Measurements from ENCODE around the gene P2RY8.
"Not testable (repeated sequence)": the region's sequence is repeated elsewhere in the genome, so short reads cannot be mapped to it uniquely, and the experiment has no call there.

The P2RY8 gene, protein sequence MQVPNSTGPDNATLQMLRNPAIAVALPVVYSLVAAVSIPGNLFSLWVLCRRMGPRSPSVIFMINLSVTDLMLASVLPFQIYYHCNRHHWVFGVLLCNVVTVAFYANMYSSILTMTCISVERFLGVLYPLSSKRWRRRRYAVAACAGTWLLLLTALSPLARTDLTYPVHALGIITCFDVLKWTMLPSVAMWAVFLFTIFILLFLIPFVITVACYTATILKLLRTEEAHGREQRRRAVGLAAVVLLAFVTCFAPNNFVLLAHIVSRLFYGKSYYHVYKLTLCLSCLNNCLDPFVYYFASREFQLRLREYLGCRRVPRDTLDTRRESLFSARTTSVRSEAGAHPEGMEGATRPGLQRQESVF

DNA sequence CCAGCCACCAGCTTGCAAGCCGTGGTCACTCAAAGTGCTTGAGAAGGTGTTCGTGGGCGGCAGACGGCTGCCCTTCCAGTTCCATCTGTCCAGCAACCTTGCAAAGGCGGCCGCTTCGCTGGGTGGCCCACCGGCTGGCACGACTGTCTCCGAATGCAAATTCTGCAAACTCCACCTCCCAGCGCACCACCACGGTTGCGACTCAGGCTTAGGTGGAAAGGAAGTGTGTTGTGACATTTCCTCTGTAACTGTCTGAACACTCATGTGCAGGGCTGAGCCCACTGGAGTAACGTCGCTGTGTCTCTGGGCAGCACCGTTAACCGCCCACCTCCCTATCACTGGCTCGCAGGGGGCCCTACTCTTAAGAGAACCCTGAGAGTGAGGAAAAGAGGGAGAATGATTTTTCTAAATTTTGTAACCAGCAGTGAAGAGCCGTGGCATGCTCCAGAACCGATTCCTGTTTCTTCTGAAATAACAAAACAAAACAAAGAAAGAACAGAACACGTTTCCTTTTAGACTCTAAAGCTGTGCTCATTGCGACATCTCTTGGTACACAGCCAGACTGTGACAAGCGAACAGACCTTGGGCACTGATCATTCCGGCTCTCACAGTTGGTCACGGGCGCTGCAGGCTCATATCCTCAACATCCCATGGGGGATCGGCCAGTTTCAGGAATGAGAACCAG is at the start of gene P2RY8:
Gene P2RY8 (minus strand): TSS at position 155 of the 685 bp plus-strand sequence. CDS start 70,627 bp downstream, outside the sequence.
- peak; percentile 81 for DNase-seq (ENCODE audit: low spot score)

DNA sequence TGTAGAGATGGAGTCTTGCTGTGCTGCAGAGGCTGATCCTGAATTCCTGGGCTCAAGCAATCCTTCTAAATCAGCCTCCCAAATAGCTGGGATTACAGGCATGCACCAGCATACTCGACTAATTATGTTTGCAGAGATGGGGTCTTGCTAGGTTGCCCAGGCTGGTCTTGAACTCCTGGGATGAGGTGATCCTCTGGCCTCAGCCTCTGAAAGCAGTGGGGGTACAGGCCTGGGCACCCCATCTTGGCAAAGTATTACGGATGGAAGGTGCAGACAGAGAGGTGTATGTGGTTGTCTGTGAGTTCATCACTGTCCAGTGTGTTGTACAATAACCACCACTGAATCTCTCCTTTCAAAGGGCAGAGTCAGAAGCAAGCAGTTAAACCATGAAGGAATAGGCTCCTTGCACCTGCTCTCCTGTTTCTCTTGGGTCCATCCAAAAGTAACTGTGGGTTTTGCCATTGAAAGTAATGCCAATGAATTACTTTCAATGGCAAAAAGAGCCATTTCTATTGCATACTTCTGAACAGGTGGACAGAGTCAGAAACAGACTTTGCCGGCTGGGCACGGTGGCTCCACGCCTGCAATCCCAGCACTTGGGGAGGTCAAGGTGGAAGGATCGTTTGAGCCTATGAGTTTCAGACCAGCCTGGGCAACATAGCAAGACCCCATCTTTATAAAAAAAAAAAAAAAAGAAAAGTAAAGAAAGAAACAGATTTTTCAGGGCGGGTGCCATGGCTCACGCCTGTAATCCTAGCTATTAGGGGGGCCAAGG is 47.4 kb upstream of the P2RY8 start:
- DNase-seq (ENCODE audit: low spot score), result no peak

DNA sequence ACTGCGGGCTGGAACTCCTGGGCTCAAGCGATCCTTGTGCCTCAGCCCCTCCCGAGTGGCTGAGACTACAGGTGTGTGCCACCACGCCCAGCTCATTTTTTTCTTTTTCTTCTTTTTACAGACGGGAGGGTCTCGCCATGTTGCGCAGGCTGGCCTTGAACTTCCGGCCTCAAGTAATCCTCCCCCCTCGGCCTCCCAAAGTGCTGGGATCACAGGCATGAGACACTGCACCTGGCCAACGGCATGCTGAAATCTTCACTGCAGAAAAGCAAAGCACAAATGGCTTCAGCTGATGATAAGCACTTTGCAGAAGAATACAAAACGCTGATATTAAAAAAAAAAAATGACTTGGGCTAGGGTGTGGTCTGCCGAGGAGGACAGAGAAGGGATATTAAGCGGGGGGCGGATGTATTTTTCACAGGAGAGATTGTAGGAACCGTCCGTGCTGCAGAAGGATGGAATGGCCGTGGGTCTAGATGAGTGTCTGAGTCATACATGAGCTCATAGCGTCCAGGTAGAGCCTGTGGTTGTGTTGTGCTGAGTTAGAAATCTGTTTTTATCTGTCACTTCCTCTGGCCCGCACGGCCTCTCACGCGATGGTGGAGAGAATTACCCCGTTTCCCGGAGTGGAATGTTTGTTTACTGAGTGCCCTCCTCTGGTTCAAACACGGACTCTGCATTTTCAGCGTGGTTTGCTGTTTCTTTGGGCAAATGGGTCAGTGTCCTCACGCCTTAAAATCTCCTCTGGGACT is 45.9 kb upstream of the P2RY8 start:
- DNase-seq (ENCODE audit: low spot score), result peak; percentile 75

DNA sequence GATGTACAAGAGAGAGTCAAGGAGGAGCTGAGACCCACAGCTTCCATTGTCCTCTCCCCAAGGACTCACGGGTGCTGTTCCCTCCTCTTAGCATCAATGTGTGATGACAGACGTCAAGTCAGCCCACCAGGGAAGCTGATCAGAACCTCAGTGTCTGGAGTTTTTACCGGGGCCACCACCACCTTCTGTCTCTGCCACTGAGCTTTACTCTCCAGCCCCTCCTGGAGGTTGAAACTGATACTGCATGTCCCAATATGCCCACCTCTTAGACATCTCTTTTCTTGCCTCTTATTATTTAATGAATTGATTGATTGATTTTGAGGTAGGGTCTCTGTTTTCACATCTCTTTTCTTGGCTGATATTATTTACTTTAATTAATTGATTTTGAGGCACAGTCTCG is 44.1 kb upstream of the P2RY8 start:
- peak; percentile 68 for DNase-seq (ENCODE audit: low spot score)

DNA sequence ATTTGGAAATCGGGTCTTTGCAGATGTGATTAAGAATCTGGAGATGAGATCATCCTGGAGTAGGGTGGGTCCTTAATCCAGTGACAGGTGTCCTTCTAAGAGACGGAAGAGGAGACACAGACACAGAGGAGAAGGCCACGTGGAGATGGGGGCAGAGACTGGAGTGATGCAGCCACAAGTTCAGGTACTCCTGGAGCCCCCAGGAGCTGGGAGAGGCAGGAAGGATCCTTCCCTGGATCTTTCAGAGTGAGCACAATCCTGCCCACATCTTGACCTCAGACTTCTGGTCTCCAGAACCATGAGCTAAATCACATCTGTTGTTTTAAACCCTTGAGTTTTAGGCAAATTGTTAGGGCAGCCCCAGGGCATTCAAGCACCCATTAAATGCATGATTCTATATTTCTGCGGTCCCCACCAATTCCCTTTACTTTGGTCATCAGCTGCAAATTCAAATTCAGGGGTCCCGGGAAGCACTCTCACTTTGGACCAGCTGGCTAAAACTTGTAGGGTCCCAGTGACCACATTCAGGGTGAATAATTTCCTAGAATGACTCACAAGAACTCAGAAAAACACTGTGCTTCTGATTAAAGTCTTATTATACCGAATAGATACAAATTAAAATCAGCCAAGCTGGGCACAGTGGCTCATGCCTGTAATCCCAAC is 41.7 kb upstream of the P2RY8 start:
- DNase-seq (ENCODE audit: low spot score), result no peak

DNA sequence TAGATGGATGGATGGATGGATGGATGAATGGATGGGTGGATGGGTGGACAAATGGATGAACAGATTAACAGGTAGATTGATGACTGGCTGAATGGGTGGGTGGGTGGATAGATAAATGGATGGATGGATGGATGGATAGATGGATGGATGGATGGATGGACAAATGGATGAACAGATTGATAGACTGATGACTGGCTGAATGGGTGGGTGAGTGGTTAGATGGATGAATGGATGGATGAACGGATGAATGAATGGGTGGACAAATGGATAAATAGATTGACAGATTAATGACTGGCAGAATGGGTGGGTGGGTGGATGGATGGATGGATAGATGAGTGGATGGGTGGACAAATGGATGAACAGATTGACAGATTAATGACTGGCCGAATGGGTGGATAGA is 40.9 kb upstream of the P2RY8 start:
- DNase-seq (ENCODE audit: low spot score), result no peak

DNA sequence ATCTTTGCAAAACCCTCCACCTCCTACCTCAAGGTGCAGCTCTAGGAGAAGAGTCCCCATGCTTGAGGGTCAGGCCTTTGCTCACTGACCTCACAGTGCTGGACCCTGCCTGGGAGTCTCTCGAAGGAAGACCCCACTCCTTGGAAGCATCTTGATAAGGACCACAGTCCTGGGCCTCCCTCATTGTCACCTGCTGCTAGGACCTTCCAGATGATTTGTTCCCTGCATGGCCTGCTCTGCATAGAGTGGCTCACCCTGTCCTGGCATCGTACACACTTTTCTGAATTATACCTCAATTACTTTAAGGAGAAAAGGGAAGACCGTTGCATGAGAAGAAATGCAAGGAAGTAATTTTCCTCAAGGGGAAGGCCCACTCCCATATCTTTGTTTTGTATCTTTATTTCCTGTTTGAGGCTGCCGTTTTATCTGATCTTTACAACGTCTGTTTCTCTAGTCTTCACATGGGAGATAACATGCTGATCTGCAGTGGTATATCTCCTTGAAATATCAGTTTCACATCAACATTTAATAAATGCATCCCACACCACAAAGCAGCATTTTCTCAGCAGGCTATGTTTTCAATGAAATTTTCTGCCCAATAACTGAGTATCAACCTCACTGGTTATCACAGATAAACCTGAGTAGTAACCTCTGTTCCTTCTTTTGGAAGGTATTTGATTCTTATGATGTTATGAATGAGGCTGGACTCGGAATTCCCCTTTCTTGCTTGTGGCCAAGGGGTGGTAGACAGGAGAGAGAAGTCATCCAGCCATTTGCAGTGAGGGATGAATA is 39.4 kb upstream of the P2RY8 start:
- DNase-seq (ENCODE audit: low spot score), result peak; percentile 44

DNA sequence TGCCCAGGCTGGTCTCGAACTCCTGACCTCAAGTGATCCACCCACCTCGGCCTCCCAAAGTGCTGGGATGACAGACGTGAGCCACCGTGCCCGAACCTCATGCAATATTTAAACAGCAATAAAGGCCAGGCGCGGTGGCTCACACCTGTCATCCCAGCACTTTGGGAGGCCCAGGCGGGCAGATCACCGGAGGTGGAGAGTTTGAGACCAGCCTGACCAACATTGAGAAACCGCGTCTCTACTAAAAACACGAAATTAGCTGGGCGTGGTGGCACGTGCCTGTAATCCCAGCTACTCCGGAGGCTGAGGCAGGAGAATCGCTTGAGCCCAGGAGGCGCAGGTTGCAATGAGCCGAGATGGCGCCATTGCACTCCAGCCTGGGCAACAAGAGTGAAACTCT is 37.2 kb upstream of the P2RY8 start:
- not testable (repeated sequence) for DNase-seq (ENCODE audit: low spot score)

DNA sequence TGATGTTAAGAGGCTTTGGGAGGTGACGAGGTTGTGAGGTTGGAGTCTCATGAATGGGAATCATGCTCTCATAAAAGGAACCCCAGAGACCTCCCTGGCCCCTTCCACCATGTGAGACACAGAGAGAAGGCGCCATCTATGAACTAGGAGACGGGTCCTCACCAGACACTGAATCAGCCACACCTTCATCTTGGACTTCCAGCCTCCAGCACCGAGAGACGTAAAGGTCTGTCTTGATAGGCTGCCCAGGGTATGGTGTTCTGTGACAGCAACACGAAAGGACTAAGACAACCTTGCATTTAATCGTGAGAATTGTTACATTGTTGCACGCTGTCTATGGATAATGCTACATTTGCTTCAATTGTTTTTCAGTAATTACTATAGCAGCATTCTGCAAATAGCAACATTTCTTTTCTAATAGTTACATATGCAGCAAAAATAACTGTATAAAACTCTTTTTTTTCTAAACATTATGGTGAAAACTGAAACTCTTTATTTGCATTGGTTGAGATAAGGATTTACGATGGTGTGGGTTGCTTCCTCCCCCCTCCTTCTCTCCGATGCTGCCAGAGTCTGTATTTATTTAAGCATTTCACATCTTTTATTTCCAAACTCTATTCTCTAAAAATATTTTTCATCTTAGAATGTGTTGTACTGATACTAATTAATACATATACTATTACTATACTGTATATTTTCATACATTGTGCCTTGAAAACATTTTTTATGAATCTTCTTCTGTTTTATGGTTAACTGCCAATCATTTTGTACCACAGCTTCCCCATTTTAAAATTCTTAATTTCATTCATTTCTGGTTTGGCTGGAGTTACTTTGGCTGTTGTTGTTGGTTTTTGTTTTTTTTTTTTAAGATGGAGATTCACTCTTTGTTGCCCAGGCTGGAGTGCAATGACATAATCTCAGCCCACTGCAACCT is 28.0 kb upstream of the P2RY8 start:
- no peak for DNase-seq (ENCODE audit: low spot score)

DNA sequence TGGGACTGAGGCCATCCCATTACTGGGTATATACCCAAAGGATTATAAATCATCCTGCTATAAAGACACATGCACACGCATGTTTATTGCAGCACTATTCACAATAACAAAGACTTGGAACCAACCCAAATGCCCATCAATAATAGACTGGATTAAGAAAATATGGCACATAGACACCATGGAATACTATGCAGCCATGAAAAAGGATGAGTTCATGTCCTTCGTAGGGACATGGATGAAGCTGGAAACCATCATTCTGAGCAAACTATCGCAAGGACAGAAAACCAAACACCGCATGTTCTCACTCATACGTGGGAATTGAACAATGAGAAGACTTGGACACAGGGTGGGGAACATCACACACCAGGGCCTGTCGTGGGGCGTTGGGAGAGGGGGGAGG is 27.1 kb upstream of the P2RY8 start:
- DNase-seq (ENCODE audit: low spot score), result not testable (repeated sequence)

DNA sequence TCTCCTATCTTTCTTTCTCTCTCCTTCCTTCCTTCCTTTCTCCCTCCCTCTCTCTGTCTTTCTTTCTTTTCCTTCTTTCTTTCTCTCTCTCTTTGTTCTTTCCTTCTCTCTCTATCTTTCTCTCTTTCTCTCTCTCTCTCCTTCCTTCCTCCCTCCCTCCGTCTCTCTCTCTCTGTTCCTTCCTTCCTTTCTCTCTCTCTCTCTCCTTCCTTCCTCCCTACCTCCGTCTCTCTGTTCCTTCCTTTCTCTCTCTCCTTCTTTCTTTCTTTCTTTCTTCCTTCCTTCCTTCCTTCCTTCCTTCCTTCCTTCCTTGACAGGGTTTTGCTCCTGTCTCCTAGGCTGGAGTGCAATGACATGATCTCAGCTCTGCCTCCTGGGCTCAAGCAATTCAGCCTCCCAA is 24.2 kb upstream of the P2RY8 start:
- DNase-seq (ENCODE audit: low spot score), result no peak

DNA sequence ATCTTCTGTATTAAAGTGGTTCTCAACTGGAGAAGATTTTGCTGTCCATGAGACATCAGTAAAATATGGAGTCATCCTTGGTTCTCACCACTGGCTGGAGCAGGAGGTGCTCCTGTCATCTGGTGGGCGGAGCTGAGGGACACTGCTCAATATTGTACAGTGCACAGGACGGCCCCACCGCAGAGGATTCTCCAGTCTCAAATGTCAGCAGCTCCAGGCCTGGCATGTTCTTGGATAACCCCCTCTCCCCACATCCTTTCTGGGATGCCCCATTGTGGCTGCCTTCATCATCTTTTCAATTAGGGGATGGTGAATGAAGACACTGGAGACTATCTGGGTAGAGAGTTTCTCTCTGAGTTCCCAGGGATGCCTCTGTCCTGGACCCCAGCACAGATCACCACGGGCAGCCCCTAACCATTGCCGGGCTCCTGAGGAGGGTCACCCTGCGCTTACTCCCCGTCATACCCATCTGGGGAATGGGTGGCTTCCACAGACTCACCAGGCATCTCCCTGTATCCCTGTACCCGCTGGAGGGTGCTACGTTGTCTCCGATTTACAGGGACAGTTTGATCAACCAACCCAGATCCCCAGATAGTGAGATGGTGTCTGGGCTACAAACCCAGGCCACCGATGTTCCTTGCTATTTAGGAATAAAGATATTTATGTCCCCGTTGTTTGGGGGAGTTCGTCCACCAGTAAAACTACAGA is 21.9 kb upstream of the P2RY8 start:
- DNase-seq (ENCODE audit: low spot score), result no peak

DNA sequence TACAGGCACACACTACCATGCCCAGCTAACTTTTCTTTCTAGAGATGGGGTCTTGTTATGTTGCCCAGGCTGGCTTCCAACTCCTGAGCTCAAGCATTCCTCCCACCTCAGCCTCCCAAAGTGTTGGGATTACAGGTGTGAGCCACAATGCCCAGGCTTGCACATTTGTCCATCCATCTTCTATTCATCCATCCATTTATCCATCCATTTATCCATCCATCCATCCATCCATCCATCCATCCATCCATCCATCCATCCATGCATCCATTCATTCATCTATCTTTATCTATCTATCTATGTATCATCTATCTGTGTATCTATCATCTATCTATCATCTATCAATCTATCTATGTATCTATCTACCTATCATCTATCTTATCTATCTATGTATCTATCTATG is 20.5 kb upstream of the P2RY8 start:
- DNase-seq (ENCODE audit: low spot score), result not testable (repeated sequence)

DNA sequence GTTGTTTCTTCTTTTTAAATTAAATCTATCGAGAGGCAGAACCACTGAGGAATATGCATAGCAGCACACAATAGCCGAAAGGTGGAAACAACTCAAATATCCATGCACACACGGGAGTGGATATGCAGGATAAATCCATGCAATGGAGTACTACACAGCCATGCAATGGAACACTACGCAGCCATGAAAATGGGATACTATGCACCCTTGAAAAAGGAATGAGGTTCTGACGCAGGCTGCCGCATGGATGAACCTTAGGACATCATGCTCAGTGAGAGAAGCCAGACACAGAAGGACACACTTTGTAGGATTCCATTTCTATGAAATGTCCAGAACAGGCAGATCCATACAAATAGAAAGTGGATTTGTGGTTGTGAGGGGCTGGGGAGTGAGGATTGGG is 18.4 kb upstream of the P2RY8 start:
- no peak for DNase-seq (ENCODE audit: low spot score)

DNA sequence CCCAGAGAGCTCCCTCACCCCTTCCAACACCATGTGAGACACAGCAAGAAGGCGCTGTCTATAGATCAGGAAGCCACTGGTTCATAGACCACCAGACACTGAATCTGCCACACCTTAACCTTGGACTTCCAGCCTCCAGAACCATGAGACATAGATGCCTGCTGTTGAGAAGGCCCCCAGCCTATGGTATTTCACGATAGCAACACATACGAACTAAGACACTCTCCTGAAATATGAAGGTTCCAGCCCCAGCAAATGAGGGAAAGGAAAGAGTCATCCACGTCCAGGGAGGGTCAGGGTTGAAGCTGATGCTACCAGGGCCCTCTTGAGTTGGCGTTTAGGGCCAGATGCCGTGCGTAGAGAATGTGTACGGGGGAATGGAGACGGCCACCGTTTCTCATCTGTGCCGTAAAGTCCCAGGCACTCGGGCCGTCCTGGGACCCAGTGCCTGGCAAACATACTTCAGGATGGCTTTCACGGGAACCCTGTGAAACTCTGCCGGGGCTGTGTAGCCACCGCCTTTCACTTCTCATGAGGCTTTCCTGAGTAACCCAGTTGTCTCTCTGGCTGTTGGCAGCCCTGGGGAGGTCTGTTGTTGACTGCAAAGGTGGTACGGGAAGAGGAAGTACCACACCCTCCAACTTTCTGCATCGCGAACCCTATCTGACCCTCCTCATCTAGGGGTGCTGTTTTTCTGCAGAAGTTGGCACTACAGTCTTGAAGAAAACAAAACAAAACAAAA is 17.7 kb upstream of the P2RY8 start:
- DNase-seq (ENCODE audit: low spot score), result peak; percentile 86

DNA sequence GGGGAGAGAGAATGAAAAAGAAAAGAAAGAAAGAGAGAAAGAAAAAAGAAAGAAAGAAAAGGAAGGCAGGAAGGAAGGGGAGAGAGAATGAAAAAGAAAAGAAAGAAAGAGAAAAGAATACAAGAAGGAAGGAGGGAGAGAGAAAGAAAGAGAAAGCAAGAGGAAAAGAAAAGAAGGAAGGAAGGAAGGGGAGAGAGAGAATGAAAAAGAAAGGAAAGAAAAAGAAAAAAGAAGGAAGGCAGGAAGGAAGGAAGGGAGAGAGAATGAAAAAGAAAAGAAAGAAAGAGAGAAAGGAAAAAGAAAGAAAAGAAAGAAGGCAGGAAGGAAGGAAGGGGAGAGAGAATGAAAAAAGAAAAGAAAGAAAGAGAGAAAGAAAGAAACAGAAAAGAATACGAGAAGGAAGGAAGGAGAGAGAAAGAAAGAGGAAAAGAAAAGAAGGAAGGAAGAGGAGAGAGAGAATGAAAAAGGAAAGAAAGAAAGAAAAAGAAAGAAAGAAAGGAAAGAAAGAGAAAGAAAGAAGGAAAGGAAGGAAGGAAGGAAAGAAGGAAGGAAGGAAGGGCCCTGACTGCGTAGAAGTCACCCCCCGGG is 15.1 kb upstream of the P2RY8 start:
- DNase-seq (ENCODE audit: low spot score), result no peak

DNA sequence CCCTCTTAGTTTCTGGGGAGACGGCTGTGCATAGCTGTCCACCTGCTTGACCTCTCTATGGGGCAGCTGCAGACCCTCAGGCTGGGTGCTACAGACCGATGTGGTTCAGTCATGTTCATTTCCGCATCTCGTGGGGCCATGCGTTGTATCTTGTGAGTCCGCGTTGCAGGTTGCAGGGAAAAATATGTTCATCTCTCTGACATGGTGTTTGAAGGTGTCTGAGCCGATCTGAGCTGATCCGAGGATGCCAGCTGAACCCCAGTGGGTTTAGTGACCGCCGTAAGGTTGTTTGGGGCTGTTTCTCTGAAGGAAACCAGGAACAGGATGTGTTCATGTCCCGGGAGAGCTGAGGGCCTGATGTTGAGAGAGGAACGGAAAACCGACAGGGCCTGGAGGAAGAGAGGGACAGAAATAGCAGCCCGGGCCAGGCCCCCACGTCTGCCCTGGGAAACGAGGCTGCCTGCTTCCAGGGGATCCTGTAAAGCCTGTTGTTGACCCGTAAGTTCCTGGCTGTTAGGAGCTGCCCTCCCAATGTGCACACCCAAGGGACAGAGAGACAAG is 9.8 kb upstream of the P2RY8 start:
- no peak for DNase-seq (ENCODE audit: low spot score)
